Measurements from ENCODE around the gene PHAX.

PHAX gene

GRCh38 chr5:126610160-126610559 lies 9.4 kb downstream of the PHAX start:
- TF ChIP-seq PPARA (CRISPR knock-in tag; IDR thresholded peaks at IDR 0.05; ENCODE audit: borderline replicate concordance) (no peak), ZFP30 (CRISPR knock-in tag; IDR thresholded peaks at IDR 0.05) (no peak), CREB5 (CRISPR knock-in tag; IDR thresholded peaks at IDR 0.05; ENCODE audit: low read depth) (no peak), ZNF8 (CRISPR knock-in tag; IDR thresholded peaks at IDR 0.05) (no peak), CSDC2 (CRISPR knock-in tag; IDR thresholded peaks at IDR 0.05) (no peak), TCF4 (CRISPR knock-in tag; IDR thresholded peaks at IDR 0.05; ENCODE audit: borderline replicate concordance) (no peak), ZFP3 (CRISPR knock-in tag; IDR thresholded peaks at IDR 0.05) (no peak), TOX (CRISPR knock-in tag; IDR thresholded peaks at IDR 0.05; ENCODE audit: borderline replicate concordance) (no peak), ARNTL (CRISPR knock-in tag; IDR thresholded peaks at IDR 0.05; ENCODE audit: borderline replicate concordance, low read depth) (no peak), GLIS3 (CRISPR knock-in tag; IDR thresholded peaks at IDR 0.05) (no peak), TSHZ2 (CRISPR knock-in tag; IDR thresholded peaks at IDR 0.05) (no peak), ZNF565 (CRISPR knock-in tag; conservative IDR thresholded peaks at IDR 0.05; ENCODE audit: low read depth) (no peak), SNAI2 (CRISPR knock-in tag; IDR thresholded peaks at IDR 0.05) (no peak), CSRNP3 (CRISPR knock-in tag; IDR thresholded peaks at IDR 0.05) (no peak), POU6F1 (CRISPR knock-in tag; IDR thresholded peaks at IDR 0.05; ENCODE audit: borderline replicate concordance, low read depth) (no peak), BACH2 (CRISPR knock-in tag; IDR thresholded peaks at IDR 0.05; ENCODE audit: borderline replicate concordance) (no peak)
- no peak for ATAC-seq

GRCh38 chr5:126610616-126611015 lies 9.9 kb downstream of the PHAX start:
- no peak for TF ChIP-seq TSHZ2 (CRISPR knock-in tag; IDR thresholded peaks at IDR 0.05)
- TF ChIP-seq ZNF565 (CRISPR knock-in tag; conservative IDR thresholded peaks at IDR 0.05; ENCODE audit: low read depth) = no peak
- no peak for TF ChIP-seq ESRRG (CRISPR knock-in tag; IDR thresholded peaks at IDR 0.05)
- TF ChIP-seq POU6F1 (CRISPR knock-in tag; IDR thresholded peaks at IDR 0.05; ENCODE audit: borderline replicate concordance, low read depth) = no peak
- no peak for TF ChIP-seq ISL1 (CRISPR knock-in tag; IDR thresholded peaks at IDR 0.05)
- TF ChIP-seq CSRNP3 (CRISPR knock-in tag; IDR thresholded peaks at IDR 0.05) = no peak
- no peak for TF ChIP-seq PPARA (CRISPR knock-in tag; IDR thresholded peaks at IDR 0.05; ENCODE audit: borderline replicate concordance)
- no peak for TF ChIP-seq PATZ1 (CRISPR knock-in tag; IDR thresholded peaks at IDR 0.05; ENCODE audit: borderline replicate concordance)
- TF ChIP-seq TOX (CRISPR knock-in tag; IDR thresholded peaks at IDR 0.05; ENCODE audit: borderline replicate concordance) = no peak
- TF ChIP-seq GLIS3 (CRISPR knock-in tag; IDR thresholded peaks at IDR 0.05) = no peak
- no peak for TF ChIP-seq BACH2 (CRISPR knock-in tag; IDR thresholded peaks at IDR 0.05; ENCODE audit: borderline replicate concordance)
- TF ChIP-seq OSR1 (CRISPR knock-in tag; IDR thresholded peaks at IDR 0.05) = no peak
- TF ChIP-seq CSDC2 (CRISPR knock-in tag; IDR thresholded peaks at IDR 0.05) = no peak
- no peak for TF ChIP-seq ZFP3 (CRISPR knock-in tag; IDR thresholded peaks at IDR 0.05)

More at GRCh38 chr5:126610616-126611015, 9.9 kb downstream of the PHAX start:
- ATAC-seq = no peak
